ENCODE results near the gene TTBK1. TPM values are rescaled to one million over a fixed set of nuclear protein-coding genes. Genes with fewer than 3 reads are reported as not detected.
A peak's percentile ranks its signal among the peaks of the same experiment; 100 is the strongest.

The TTBK1 gene
- total RNA-seq, result 10 to 100 TPM in 3 of 8 experiments, 1 to 10 TPM in 4, under 1 TPM in 1; 0.41 to 13.6 (median 8.4) TPM

DNA sequence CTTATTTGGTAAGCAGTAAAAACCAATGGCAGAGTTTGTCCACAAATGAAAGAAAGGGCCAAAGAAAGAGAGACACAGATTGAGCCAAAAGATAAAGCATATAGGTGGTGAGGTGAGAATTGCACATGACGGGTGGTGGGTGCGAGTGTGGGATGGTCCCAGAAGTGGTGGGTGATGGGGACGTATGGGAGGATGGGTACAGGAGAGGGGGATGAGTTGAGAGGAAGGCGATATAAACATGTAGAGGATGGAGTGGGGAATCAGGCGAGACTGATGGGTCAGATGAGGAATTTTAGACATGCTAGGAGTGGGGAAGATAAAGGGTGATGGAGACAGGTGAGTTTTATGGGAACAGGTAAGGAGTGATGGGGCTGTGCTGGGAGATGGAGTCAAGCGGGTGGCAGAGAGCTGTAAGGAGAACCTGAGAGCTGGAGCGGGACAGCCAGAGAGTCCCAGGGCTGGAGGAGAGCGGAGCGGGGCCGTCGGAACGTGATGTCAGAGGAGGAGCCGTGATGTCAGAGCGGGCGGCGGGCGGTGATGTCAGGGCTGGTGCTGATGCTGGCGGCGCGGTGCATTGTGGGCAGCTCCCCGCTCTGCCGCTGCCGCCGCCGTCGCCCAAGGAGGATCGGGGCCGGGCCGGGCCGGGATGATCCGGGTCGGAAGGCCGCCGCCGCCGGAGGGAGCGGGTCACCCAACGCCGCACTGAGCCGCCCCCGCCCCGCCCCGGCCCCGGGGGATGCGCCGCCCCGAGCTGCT lies at the start of gene TTBK1:
Gene TTBK1 (plus strand): TSS at position 574 of the 756 bp plus-strand sequence. CDS start 3,180 bp downstream, outside the sequence.
- ATAC-seq (replicated peaks in 6 of 8), result peak in 5 of 8 experiments; percentile 33 to 52 (median 42)
- in situ Hi-C loops (cut with MboI; ENCODE audit: low pct_unique_long_range_greater_than_20kb in 2 of 9, low sequenced_read_pairs in 9 of 9, unreplicated experiment in 9 of 9), result no loop called here
- Histone ChIP-seq H3K4me1 (replicated peaks in 1 of 2) (peaks cover 18% of the 10 kb centered on the region in 2 donors), H3K4me3 (peak within 1 kb of the TSS; percentile 52 to 97 (median 59)), H3K27ac (peak within 1 kb of the TSS; percentile 19 to 84)
- 3 to 52% (median 40%) methylated on average over 2 to 8 of the region's 47 CpGs; no CpG with 5 or more reads in 1 of the 10 experiments for WGBS, 10 experiments

- no peak overlapping the region for H3K27ac ChIP-seq
- no peaks in the 10 kb centered on the region for H3K4me1 ChIP-seq (replicated peaks in 1 of 2)
- WGBS, 10 experiments, result 40 to 100% (median 84%) methylated on average over 1 to 5 of the region's 5 CpGs
- in situ Hi-C loops (cut with MboI; ENCODE audit: low pct_unique_long_range_greater_than_20kb in 2 of 9, low sequenced_read_pairs in 9 of 9, unreplicated experiment in 9 of 9), result no loop called here
- ATAC-seq (replicated peaks in 6 of 8), result no peak
- no peak overlapping the region for H3K4me3 ChIP-seq
Measured at GRCh38 chr6:43193929-43194328, 49.4 kb upstream of the TTBK1 start.

DNA sequence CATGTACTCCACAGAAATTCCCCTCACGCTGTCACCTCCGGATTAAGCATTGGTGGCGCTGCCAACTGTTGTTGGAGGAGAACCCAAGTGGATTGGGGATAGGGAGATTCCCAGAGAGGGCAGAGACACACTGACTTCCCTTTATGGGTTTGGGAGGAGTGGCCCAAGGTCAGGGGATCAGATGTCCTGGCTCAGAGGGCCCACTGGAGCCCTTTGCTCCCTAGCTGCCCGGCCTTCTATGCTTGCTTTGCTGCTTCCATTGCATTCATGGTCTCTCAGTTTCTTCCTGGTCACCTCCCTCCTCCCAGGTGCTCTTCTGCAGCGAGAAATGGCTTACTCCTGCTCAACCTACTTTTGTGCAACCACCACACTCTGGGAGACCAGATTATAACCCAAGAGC lies 46.9 kb upstream of the TTBK1 start:
- in situ Hi-C loops (cut with MboI; ENCODE audit: low pct_unique_long_range_greater_than_20kb in 2 of 9, low sequenced_read_pairs in 9 of 9, unreplicated experiment in 9 of 9), result no loop called here
- no peak overlapping the region for H3K27ac ChIP-seq
- no peak overlapping the region for H3K4me3 ChIP-seq
- no peaks in the 10 kb centered on the region for H3K4me1 ChIP-seq (replicated peaks in 1 of 2)
- ATAC-seq (replicated peaks in 6 of 8), result no peak
- WGBS, 10 experiments, result 73 to 100% (median 85%) methylated on average over 1 to 3 of the region's 5 CpGs; no CpG with 5 or more reads in 5 of the 10 experiments

- in situ Hi-C loops (cut with MboI; ENCODE audit: low pct_unique_long_range_greater_than_20kb in 2 of 9, low sequenced_read_pairs in 9 of 9, unreplicated experiment in 9 of 9), result no loop called here
- 73 to 100% (median 89%) methylated on average over 1 to 4 of the region's 6 CpGs; no CpG with 5 or more reads in 5 of the 10 experiments for WGBS, 10 experiments
- no peak overlapping the region for H3K27ac ChIP-seq
- H3K4me3 ChIP-seq, result no peak overlapping the region
- no peaks in the 10 kb centered on the region for H3K4me1 ChIP-seq (replicated peaks in 1 of 2)
- no peak for ATAC-seq (replicated peaks in 6 of 8)
Measured at GRCh38 chr6:43199912-43200311, 43.4 kb upstream of the TTBK1 start.

DNA sequence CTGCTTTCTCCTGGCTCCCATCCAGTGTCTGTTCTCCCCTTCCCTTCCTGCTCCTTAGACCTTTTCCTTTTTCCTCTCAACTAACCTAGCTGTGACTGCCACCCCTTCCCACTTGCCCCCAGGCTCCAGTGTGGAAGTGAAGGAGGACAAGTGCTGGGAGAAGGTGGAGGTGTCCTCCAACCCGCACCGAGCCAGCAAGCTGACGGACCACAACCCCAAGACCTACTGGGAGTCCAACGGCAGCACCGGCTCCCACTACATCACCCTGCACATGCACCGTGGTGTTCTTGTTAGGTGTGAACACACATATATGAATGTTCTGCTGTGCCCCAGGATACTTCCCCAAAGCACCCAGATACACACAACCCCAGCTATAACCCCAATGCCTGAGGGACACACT lies 42.7 kb upstream of the TTBK1 start:
- no peak for ATAC-seq (replicated peaks in 6 of 8)
- H3K27ac ChIP-seq, result no peak overlapping the region
- no peaks in the 10 kb centered on the region for H3K4me1 ChIP-seq (replicated peaks in 1 of 2)
- in situ Hi-C loops (cut with MboI; ENCODE audit: low pct_unique_long_range_greater_than_20kb in 2 of 9, low sequenced_read_pairs in 9 of 9, unreplicated experiment in 9 of 9), result no loop called here
- no peak overlapping the region for H3K4me3 ChIP-seq
- WGBS, 10 experiments, result 80 to 100% methylated on average over 1 of the region's 6 CpGs; no CpG with 5 or more reads in 8 of the 10 experiments

GRCh38 chr6:43202451-43202850 lies 40.8 kb upstream of the TTBK1 start:
- no peaks in the 10 kb centered on the region for H3K4me1 ChIP-seq (replicated peaks in 1 of 2)
- ATAC-seq (replicated peaks in 6 of 8), result no peak
- WGBS, 10 experiments, result 74 to 100% (median 84%) methylated on average over 1 to 3 of the region's 5 CpGs; no CpG with 5 or more reads in 4 of the 10 experiments

GRCh38 chr6:43203029-43203717 lies 40.1 kb upstream of the TTBK1 start:
- in situ Hi-C loops (cut with MboI; ENCODE audit: low pct_unique_long_range_greater_than_20kb in 2 of 9, low sequenced_read_pairs in 9 of 9, unreplicated experiment in 9 of 9), result no loop called here
- Histone ChIP-seq H3K27ac (no peak overlapping the region), H3K4me1 (replicated peaks in 1 of 2) (no peaks in the 10 kb centered on the region), H3K4me3 (no peak overlapping the region)
- 80 to 100% (median 91%) methylated on average over 1 to 13 of the region's 17 CpGs; no CpG with 5 or more reads in 4 of the 10 experiments for WGBS, 10 experiments
- ATAC-seq (replicated peaks in 6 of 8), result no peak

More at GRCh38 chr6:43202451-43202850, 40.8 kb upstream of the TTBK1 start:
- in situ Hi-C loops (cut with MboI; ENCODE audit: low pct_unique_long_range_greater_than_20kb in 2 of 9, low sequenced_read_pairs in 9 of 9, unreplicated experiment in 9 of 9), result no loop called here
- H3K4me3 ChIP-seq, result no peak overlapping the region
- H3K27ac ChIP-seq, result no peak overlapping the region

- in situ Hi-C loops (cut with MboI; ENCODE audit: low pct_unique_long_range_greater_than_20kb in 2 of 9, low sequenced_read_pairs in 9 of 9, unreplicated experiment in 9 of 9), result no loop called here
- no peak overlapping the region for H3K27ac ChIP-seq
- no peak for ATAC-seq (replicated peaks in 6 of 8)
- no peak overlapping the region for H3K4me3 ChIP-seq
- WGBS, 10 experiments, result 93 to 100% (median 100%) methylated on average over 1 to 6 of the region's 8 CpGs; no CpG with 5 or more reads in 5 of the 10 experiments
- no peaks in the 10 kb centered on the region for H3K4me1 ChIP-seq (replicated peaks in 1 of 2)
Measured at GRCh38 chr6:43203718-43204095, 39.6 kb upstream of the TTBK1 start.

DNA sequence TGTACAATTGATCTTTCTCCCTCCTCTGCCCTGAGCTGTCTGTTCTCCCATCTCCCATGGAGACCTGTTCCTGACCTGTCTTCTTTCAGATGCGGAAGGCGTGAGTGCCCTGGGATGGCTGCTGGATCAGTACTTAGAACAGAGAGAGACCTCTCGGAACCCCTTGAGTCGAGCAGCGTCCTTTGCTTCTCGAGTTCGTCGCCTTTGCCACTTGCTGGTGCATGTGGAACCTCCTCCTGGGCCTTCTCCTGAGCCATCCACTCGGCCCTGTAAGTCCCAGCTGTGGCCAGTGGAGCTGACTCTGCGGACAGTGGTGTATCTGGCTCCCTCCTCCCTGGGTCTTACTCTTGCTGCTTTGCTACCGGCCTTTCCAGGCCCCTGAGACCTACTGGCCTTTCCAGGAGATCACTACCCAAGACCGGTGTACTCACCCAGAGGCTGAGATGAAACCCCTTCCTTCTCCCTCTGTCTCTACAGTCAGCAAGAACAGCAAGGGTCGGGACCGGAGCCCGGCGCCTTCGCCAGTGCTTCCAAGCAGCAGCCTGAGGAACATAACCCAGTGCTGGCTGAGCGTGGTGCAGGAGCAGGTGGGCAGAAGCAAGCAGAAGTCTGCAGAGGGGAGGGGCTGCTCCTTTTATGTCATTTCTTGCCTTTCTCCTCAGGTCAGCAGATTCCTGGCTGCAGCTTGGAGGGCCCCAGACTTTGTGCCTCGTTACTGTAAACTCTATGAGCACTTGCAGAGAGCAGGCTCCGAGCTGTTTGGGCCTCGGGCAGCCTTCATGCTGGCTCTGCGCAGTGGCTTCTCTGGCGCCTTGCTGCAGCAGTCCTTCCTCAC lies 38.8 kb upstream of the TTBK1 start:
- in situ Hi-C loops (cut with MboI; ENCODE audit: low pct_unique_long_range_greater_than_20kb in 2 of 9, low sequenced_read_pairs in 9 of 9, unreplicated experiment in 9 of 9), result no loop called here
- no peaks in the 10 kb centered on the region for H3K4me1 ChIP-seq (replicated peaks in 1 of 2)
- H3K27ac ChIP-seq, result no peak overlapping the region
- no peak overlapping the region for H3K4me3 ChIP-seq
- ATAC-seq (replicated peaks in 6 of 8), result no peak
- 73 to 100% (median 87%) methylated on average over 1 to 17 of the region's 23 CpGs; no CpG with 5 or more reads in 3 of the 10 experiments for WGBS, 10 experiments

DNA sequence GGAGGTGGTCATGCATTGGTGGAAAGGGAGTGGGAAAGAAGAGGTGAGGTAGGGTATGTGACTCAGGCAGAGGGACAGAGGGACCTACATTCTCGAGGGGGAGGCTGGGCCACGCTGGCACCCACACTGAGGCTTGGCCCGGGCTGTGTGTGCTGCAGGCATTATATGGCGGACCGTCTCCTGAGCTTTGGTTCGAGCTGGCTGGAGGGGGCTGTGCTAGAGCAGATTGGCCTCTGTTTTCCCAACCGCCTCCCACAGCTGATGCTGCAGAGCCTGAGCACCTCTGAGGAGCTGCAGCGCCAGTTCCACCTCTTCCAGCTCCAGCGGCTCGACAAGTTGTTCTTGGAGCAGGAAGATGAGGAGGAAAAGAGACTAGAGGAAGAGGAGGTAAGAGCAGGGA lies 37.4 kb upstream of the TTBK1 start:
- in situ Hi-C loops (cut with MboI; ENCODE audit: low pct_unique_long_range_greater_than_20kb in 2 of 9, low sequenced_read_pairs in 9 of 9, unreplicated experiment in 9 of 9), result no loop called here
- 73 to 95% (median 85%) methylated on average over 1 to 7 of the region's 10 CpGs; no CpG with 5 or more reads in 2 of the 10 experiments for WGBS, 10 experiments
- H3K27ac ChIP-seq, result no peak overlapping the region

DNA sequence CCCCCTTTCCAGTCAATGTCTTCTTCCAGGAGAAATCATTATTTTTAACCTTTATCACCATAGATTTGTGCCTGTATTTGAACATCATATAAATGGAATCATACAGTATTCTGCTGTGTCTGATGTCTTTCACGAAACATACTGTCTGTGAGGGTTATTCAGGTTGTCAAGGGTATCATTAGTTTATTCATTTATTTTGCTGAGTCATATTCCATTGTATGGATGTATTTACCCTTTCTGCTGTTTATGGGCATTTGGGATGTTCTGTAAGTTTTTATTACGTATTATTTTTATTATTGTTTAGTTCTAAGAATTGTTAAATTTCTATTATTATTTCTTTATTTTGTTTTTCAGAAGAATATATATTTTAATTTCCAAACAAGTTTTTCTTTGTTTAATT lies 36.0 kb upstream of the TTBK1 start:
- no peak overlapping the region for H3K27ac ChIP-seq
- no peaks in the 10 kb centered on the region for H3K4me1 ChIP-seq (replicated peaks in 1 of 2)
- no peak overlapping the region for H3K4me3 ChIP-seq
- WGBS, 10 experiments, result 74 to 100% (median 90%) methylated on average over 1 to 2 of the region's 2 CpGs
- in situ Hi-C loops (cut with MboI; ENCODE audit: low pct_unique_long_range_greater_than_20kb in 2 of 9, low sequenced_read_pairs in 9 of 9, unreplicated experiment in 9 of 9), result no loop called here
- no peak for ATAC-seq (replicated peaks in 6 of 8)

More for the DNA sequence above, 37.4 kb upstream of the TTBK1 start:
- ATAC-seq (replicated peaks in 6 of 8), result no peak
- H3K4me3 ChIP-seq, result no peak overlapping the region
- no peaks in the 10 kb centered on the region for H3K4me1 ChIP-seq (replicated peaks in 1 of 2)

DNA sequence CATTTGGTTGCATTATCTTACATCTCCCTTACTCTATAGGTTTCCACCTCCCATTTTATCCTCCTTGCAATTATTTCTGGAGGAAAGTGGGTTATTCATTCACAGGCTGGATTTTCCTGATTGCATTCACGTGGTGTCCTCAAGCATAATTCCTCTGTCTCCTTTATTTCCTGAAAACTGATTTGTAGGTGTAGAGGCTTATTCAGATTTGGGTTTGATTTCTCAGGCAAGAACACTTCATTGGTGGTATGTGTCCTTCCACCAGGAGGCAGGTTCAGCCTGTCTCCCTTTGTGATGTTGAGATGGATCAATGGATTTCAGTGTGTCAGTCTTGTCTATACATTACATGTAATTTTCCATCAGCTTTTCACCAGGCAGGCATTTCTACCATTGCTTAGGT lies 31.3 kb upstream of the TTBK1 start:
- H3K4me3 ChIP-seq, result no peak overlapping the region
- H3K4me1 ChIP-seq (replicated peaks in 1 of 2), result no peaks in the 10 kb centered on the region
- in situ Hi-C loops (cut with MboI; ENCODE audit: low pct_unique_long_range_greater_than_20kb in 2 of 9, low sequenced_read_pairs in 9 of 9, unreplicated experiment in 9 of 9), result no loop called here
- no peak for ATAC-seq (replicated peaks in 6 of 8)
- H3K27ac ChIP-seq, result no peak overlapping the region
- 17 to 83% (median 50%) methylated on average over 1 of the region's 1 CpG; no CpG with 5 or more reads in 5 of the 10 experiments for WGBS, 10 experiments

DNA sequence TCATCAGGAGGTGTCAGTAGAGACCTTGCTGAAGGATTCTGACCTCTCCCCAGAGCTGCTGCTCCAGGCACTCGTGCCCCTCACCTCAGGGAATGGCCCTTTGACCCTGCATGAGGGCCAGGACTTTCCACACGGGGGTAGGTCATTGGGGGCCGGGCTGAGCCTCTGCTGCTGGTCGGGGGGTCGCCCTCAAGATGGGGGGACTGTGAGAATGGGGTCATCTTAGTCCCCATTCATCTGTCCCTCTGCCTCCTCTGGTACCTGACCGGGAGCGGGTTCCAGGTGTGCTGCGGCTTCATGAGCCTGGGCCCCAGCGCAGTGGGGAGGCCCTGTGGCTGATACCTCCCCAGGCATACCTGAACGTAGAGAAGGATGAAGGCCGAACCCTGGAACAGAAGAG lies 29.9 kb upstream of the TTBK1 start:
- Histone ChIP-seq H3K4me1 (replicated peaks in 1 of 2) (no peaks in the 10 kb centered on the region), H3K4me3 (no peak overlapping the region), H3K27ac (no peak overlapping the region)
- no peak for ATAC-seq (replicated peaks in 6 of 8)
- 50 to 92% (median 75%) methylated on average over 1 to 5 of the region's 11 CpGs; no CpG with 5 or more reads in 4 of the 10 experiments for WGBS, 10 experiments
- in situ Hi-C loops (cut with MboI; ENCODE audit: low pct_unique_long_range_greater_than_20kb in 2 of 9, low sequenced_read_pairs in 9 of 9, unreplicated experiment in 9 of 9), result no loop called here

Measured in motor neuron (in vitro differentiated cells).